HepG2 (cell line): Measurements from ENCODE around the gene GJC2. TPM values are rescaled to one million over a fixed set of nuclear protein-coding genes. Genes with fewer than 3 reads are reported as not detected.

Source experiments
- ATAC-seq: fragments of 200-7000 bp; cut with Tn5 transposase; 3 replicates; pipeline ENCODE4 v1.9.1; 2020; ENCODE audit warnings: mild to moderate bottlenecking, moderate library complexity
- BruUV-seq: library from RNA; stranded (reverse); fragments of 400-500 nt; replicated peaks from 2 replicates; lab custom pipeline; 2021; lab: Mats Ljungman, UMichigan
- CTCF ChIA-PET: fragments of 300-600 bp; formaldehyde crosslinking; extraction: SDS; loops from one replicate; lab custom pipeline; 2021; ENCODE audit warnings: low total read pairs, inconsistent platforms, low intra/inter-chr PET ratio; lab: Yijun Ruan, JAX
- POLR2A ChIA-PET: fragments of 350-600 bp; sonication (Branson Sonifier 250); formaldehyde crosslinking; loops from one replicate; lab custom pipeline; 2020; ENCODE audit warnings: antibody characterized with exemption, inconsistent platforms; lab: Yijun Ruan, JAX
- DNase-seq: peaks from one replicate; pipeline ENCODE4 v3.0.0-alpha.2; 2015; ENCODE audit warnings: low spot score
- FAIRE-seq: peaks from 3 replicates; lab custom pipeline; 2011; peaks lifted over from hg19 to GRCh38; lab: Jason Lieb, UNC
- H2AFZ ChIP-seq: one replicate; pipeline ENCODE4 v1.6.1; 2011; ENCODE audit warnings: low read length, inconsistent platforms
- H3K27ac ChIP-seq: fragments of 300-600 bp; 3 replicates; pipeline ENCODE4 v1.8.0; 2011; ENCODE audit warnings: mixed run types, mild to moderate bottlenecking, mixed read lengths, low read length, inconsistent platforms; ENCODE audit not compliant: insufficient read depth; ENCODE audit errors: extremely low read length
- H3K27me3 ChIP-seq, 2 experiments: fragments of 200-600 bp in 1 of 2; 2 replicates in 1 of 2; 3 replicates in 1 of 2; pipeline versions ENCODE4 v1.6.0 to v1.8.0; 2011; ENCODE audit warnings: low read length in 2 of 2, mild to moderate bottlenecking in 2 of 2, moderate library complexity in 2 of 2, inconsistent platforms in 1 of 2; ENCODE audit not compliant: insufficient read depth in 2 of 2, control insufficient read depth in 1 of 2
- H3K36me3 ChIP-seq, 2 experiments: fragments of 200-600 bp in 1 of 2; replicated peaks in 1 of 2; 2 replicates in 1 of 2; 3 replicates in 1 of 2; pipeline versions ENCODE4 v1.5.1 to v1.8.0; 2011; ENCODE audit warnings: low read length in 2 of 2, inconsistent platforms in 1 of 2; ENCODE audit not compliant: insufficient read depth in 2 of 2, control insufficient read depth in 1 of 2
- H3K4me1 ChIP-seq: 2 replicates; pipeline ENCODE4 v1.5.1; 2012; ENCODE audit warnings: low read length, inconsistent platforms; ENCODE audit not compliant: insufficient read depth
- H3K4me2 ChIP-seq: 2 replicates; pipeline ENCODE4 v1.6.0; 2011; ENCODE audit warnings: low read depth, low read length, inconsistent platforms
- H3K4me3 ChIP-seq, 3 experiments: fragments of 200-600 bp in 1 of 3; sonication (generic), shearing (Covaris generic) in 1 of 3; replicated peaks in 1 of 3; 2 replicates each; pipeline ENCODE4 v1.5.1; 2011 to 2016; ENCODE audit warnings: low read length in 3 of 3, inconsistent platforms in 2 of 3, low read depth in 2 of 3, mild to moderate bottlenecking in 2 of 3, control low read depth in 1 of 3, mixed read lengths in 1 of 3; ENCODE audit not compliant: insufficient read depth in 1 of 3
- H3K79me2 ChIP-seq: one replicate; pipeline ENCODE4 v1.6.1; 2011; ENCODE audit warnings: low read length, inconsistent platforms; ENCODE audit not compliant: insufficient read depth
- H3K9ac ChIP-seq: 2 replicates; pipeline ENCODE4 v1.6.0; 2011; ENCODE audit warnings: mild to moderate bottlenecking, low read depth, low read length, inconsistent platforms; ENCODE audit not compliant: insufficient read depth
- H3K9me3 ChIP-seq: 2 replicates; pipeline ENCODE4 v1.5.1; 2012; ENCODE audit warnings: mild to moderate bottlenecking, low read length
- H4K20me1 ChIP-seq: 2 replicates; pipeline ENCODE4 v1.6.0; 2011; ENCODE audit warnings: inconsistent platforms, mild to moderate bottlenecking, low read length, moderate library complexity; ENCODE audit not compliant: insufficient read depth
- ATF2 ChIP-seq: sonication (generic); formaldehyde crosslinking; IDR thresholded peaks from 2 replicates; pipeline ENCODE4 v1.4.0; 2020; ENCODE audit warnings: missing genetic modification reagents
- CENPX ChIP-seq: sonication (generic); formaldehyde crosslinking; IDR thresholded peaks from 2 replicates; pipeline ENCODE4 v1.9.0; 2021; ENCODE audit warnings: mild to moderate bottlenecking, missing genetic modification reagents, moderate library complexity
- HOXA3 ChIP-seq: sonication (generic); formaldehyde crosslinking; IDR thresholded peaks from 2 replicates; pipeline ENCODE4 v1.5.0; 2020; ENCODE audit warnings: missing genetic modification reagents
- NFYB ChIP-seq: sonication (generic); formaldehyde crosslinking; IDR thresholded peaks from 2 replicates; pipeline ENCODE4 v1.4.0; 2020; ENCODE audit warnings: missing genetic modification reagents
- SAFB2 ChIP-seq: sonication (generic); formaldehyde crosslinking; IDR thresholded peaks from 2 replicates; pipeline ENCODE4 v1.5.1; 2020; ENCODE audit warnings: missing genetic modification reagents, low read depth, mild to moderate bottlenecking, borderline replicate concordance
- SRY ChIP-seq: sonication (generic); formaldehyde crosslinking; IDR thresholded peaks from 2 replicates; pipeline ENCODE4 v1.8.0; 2022; ENCODE audit warnings: mild to moderate bottlenecking, missing genetic modification reagents
- ZFP90 ChIP-seq: sonication (generic); formaldehyde crosslinking; IDR thresholded peaks from 2 replicates; pipeline ENCODE4 v1.8.0; 2022; ENCODE audit warnings: missing genetic modification reagents, mild to moderate bottlenecking, inconsistent platforms, borderline replicate concordance
- ZNF576 ChIP-seq: sonication (generic); formaldehyde crosslinking; IDR thresholded peaks from 2 replicates; pipeline ENCODE4 v1.4.0; 2020; ENCODE audit warnings: mild to moderate bottlenecking, missing genetic modification reagents
- WGBS: methylation state at CpG from one replicate; pipeline ENCODE4 v1.1.6; 2017; ENCODE audit warnings: low lambda C conversion rate; 5-methylcytosine and 5-hydroxymethylcytosine counted together
- in situ Hi-C: cut with HindIII; loops from 2 replicates; pipeline ENCODE4 v1.10.0; 2017; ENCODE audit warnings: low pct_unique_long_range_greater_than_20kb; ENCODE audit not compliant: extremely low pct_ligation_motif_present
- intact Hi-C: fragments of 100-400 bp; cut with micrococcal nuclease; formaldehyde crosslinking; loops from one replicate; pipeline ENCODE4 v1.10.0; 2022; ENCODE audit not compliant: unreplicated experiment
- polyA plus RNA-seq, 8 experiments: library from polyadenylated mRNA; depleted of rRNA in 3 of 8; stranded (reverse) in 7 of 8; unstranded in 1 of 8; fragments of >200 nt; fragmentation: Illumina TruSeq in 4 of 8; extraction: Trizol in 4 of 8; gene quantifications; 2 replicates each; pipeline versions ENCODE4 v1.2.1 to v1.2.3, GENCODE V29; 2011 to 2016; ENCODE audit warnings: low read depth in 4 of 8, missing spikeins in 1 of 8, mixed read lengths in 1 of 8; ENCODE audit not compliant: insufficient read depth in 1 of 8
- total RNA-seq, 5 experiments: library from RNA; depleted of rRNA; stranded (reverse); fragments of >200 nt; fragmentation: Illumina TruSeq; extraction: Trizol; gene quantifications; 2 replicates each; pipeline ENCODE4 v1.2.3, GENCODE V29; 2016; ENCODE audit warnings: low read depth in 1 of 5
- TF ChIP-seq, protein P1 (sequence below): sonication (generic); formaldehyde crosslinking; IDR thresholded peaks from 2 replicates; pipeline ENCODE4 v1.9.0; 2022; ENCODE audit warnings: missing genetic modification reagents, mild to moderate bottlenecking, borderline replicate concordance
- TF ChIP-seq, protein P2 (sequence below): sonication (generic); formaldehyde crosslinking; conservative IDR thresholded peaks from 2 replicates; pipeline ENCODE4 v1.5.0; 2020; ENCODE audit warnings: missing genetic modification reagents
- TF ChIP-seq, protein P3 (sequence below): sonication (generic); formaldehyde crosslinking; IDR thresholded peaks from 2 replicates; pipeline ENCODE4 v1.5.1; 2020; ENCODE audit warnings: mild to moderate bottlenecking, missing genetic modification reagents

The GJC2 gene
- total and polyA plus RNA-seq, 2 of the 13 experiments (the other 11 are each of a cell fraction or from before 2014, with no cell fraction given): 1.6 to 3.8 TPM

- WGBS: 96% methylated on average over 57 of the region's 98 CpGs
- no TSS peak for BruUV-seq
Observed at GRCh38 chr1:228158151-228159007, 8.6 kb downstream of the GJC2 start.

More at GRCh38 chr1:228158151-228159007, 8.6 kb downstream of the GJC2 start:
- ChIA-PET POLR2A (interaction anchor here (2.0 to 2.8 kb wide), 2 partner anchors 7 to 9 kb away, joined by 5 to 16 read pairs; partner anchors contain the start of gene GJC2), CTCF (no interaction called here)
- Histone ChIP-seq H3K79me2 (no peaks in the 10 kb centered on the region), H3K36me3 (no peaks in the 10 kb centered on the region), H3K9me3 (no peaks in the 10 kb centered on the region), H3K4me3 (no peak overlapping the region), H3K27ac (no peak overlapping the region), H4K20me1 (peaks cover 3% of the 10 kb centered on the region; the same call in 1 of the 2 replicates), H3K9ac (no peak overlapping the region), H3K4me2 (no peak overlapping the region), H3K4me1 (peaks cover 40% of the 10 kb centered on the region), H3K27me3 (no peaks in the 10 kb centered on the region; a peak in 1 of 5 replicates), H2AFZ (no peak overlapping the region)
- DNase-seq (no peak), ATAC-seq (no peak), FAIRE-seq (no peak)
- intact Hi-C loops (no loop called here), in situ Hi-C loops (no loop called here)
- TF ChIP-seq, protein P1, sequence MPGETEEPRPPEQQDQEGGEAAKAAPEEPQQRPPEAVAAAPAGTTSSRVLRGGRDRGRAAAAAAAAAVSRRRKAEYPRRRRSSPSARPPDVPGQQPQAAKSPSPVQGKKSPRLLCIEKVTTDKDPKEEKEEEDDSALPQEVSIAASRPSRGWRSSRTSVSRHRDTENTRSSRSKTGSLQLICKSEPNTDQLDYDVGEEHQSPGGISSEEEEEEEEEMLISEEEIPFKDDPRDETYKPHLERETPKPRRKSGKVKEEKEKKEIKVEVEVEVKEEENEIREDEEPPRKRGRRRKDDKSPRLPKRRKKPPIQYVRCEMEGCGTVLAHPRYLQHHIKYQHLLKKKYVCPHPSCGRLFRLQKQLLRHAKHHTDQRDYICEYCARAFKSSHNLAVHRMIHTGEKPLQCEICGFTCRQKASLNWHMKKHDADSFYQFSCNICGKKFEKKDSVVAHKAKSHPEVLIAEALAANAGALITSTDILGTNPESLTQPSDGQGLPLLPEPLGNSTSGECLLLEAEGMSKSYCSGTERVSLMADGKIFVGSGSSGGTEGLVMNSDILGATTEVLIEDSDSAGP (CRISPR knock-in tag): no peak
- no peak for TF ChIP-seq CENPX (CRISPR knock-in tag)
- TF ChIP-seq SAFB2: no peak
- TF ChIP-seq, protein P2, sequence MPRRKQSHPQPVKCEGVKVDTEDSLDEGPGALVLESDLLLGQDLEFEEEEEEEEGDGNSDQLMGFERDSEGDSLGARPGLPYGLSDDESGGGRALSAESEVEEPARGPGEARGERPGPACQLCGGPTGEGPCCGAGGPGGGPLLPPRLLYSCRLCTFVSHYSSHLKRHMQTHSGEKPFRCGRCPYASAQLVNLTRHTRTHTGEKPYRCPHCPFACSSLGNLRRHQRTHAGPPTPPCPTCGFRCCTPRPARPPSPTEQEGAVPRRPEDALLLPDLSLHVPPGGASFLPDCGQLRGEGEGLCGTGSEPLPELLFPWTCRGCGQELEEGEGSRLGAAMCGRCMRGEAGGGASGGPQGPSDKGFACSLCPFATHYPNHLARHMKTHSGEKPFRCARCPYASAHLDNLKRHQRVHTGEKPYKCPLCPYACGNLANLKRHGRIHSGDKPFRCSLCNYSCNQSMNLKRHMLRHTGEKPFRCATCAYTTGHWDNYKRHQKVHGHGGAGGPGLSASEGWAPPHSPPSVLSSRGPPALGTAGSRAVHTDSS (CRISPR knock-in tag): no peak
- TF ChIP-seq NFYB (CRISPR knock-in tag): no peak
- no peak for TF ChIP-seq SRY
- TF ChIP-seq ATF2 (CRISPR knock-in tag): no peak
- TF ChIP-seq, protein P3, sequence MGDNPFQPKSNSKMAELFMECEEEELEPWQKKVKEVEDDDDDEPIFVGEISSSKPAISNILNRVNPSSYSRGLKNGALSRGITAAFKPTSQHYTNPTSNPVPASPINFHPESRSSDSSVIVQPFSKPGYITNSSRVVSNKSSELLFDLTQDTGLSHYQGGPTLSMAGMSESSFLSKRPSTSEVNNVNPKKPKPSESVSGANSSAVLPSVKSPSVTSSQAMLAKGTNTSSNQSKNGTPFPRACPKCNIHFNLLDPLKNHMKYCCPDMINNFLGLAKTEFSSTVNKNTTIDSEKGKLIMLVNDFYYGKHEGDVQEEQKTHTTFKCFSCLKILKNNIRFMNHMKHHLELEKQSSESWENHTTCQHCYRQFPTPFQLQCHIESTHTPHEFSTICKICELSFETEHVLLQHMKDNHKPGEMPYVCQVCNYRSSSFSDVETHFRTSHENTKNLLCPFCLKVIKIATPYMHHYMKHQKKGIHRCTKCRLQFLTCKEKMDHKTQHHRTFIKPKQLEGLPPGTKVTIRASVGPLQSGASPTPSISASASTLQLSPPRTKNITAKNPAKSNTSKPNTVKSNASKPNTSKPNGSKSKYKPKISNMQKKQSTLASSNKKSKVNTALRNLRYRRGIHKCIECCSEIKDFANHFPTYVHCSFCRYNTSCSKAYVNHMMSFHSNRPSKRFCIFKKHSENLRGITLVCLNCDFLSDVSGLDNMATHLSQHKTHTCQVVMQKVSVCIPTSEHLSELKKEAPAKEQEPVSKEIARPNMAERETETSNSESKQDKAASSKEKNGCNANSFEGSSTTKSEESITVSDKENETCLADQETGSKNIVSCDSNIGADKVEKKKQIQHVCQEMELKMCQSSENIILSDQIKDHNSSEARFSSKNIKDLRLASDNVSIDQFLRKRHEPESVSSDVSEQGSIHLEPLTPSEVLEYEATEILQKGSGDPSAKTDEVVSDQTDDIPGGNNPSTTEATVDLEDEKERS (CRISPR knock-in tag): no peak
- TF ChIP-seq ZFP90: no peak
- no peak for TF ChIP-seq ZNF576 (CRISPR knock-in tag)
- no peak for TF ChIP-seq HOXA3 (CRISPR knock-in tag)
